Suprapubic skin (tissue), 4 donors: ENCODE results near the gene CCDC13. TPM values are rescaled to one million over a fixed set of nuclear protein-coding genes. Genes with fewer than 3 reads are reported as not detected.

ENCODE experiments used
- DNase-seq, 2 donors: peaks; one replicate each; pipeline ENCODE4 v3.0.0-alpha.2; 2019; ENCODE audit warnings: low spot score in 2 of 2
- H3K27ac ChIP-seq: fragments of 200-600 bp; sonication (generic); one replicate; pipeline ENCODE4 v1.5.1; 2019
- H3K27me3 ChIP-seq: fragments of 200-600 bp; sonication (generic); one replicate; pipeline ENCODE4 v1.5.1; 2019
- H3K36me3 ChIP-seq: fragments of 200-600 bp; sonication (generic); one replicate; pipeline ENCODE4 v1.5.1; 2019
- H3K4me1 ChIP-seq: fragments of 200-600 bp; sonication (generic); one replicate; pipeline ENCODE4 v1.5.1; 2019
- H3K4me3 ChIP-seq: fragments of 200-600 bp; sonication (generic); one replicate; pipeline ENCODE4 v1.5.1; 2019; ENCODE audit warnings: mild to moderate bottlenecking
- H3K9me3 ChIP-seq: fragments of 200-600 bp; sonication (generic); one replicate; pipeline ENCODE4 v1.5.1; 2019
- CTCF ChIP-seq, 2 donors: fragments of 200-600 bp in 1 of 2; fragments of 450-650 bp in 1 of 2; sonication (generic) in 1 of 2; IDR thresholded peaks; one replicate each; pipeline ENCODE4 v1.5.1; 2016 to 2019; ENCODE audit warnings: antibody characterized with exemption in 2 of 2, mild to moderate bottlenecking in 1 of 2, moderate library complexity in 1 of 2
- EP300 ChIP-seq: sonication (generic); formaldehyde crosslinking; IDR thresholded peaks from one replicate; pipeline ENCODE4 v1.6.1; 2017; ENCODE audit warnings: antibody characterized with exemption
- POLR2A ChIP-seq, 2 donors: fragments of 450-650 bp; IDR thresholded peaks; one replicate each; pipeline ENCODE4 v1.6.1; 2017; ENCODE audit warnings: antibody characterized with exemption in 2 of 2, mild to moderate bottlenecking in 2 of 2, moderate library complexity in 2 of 2
- POLR2AphosphoS5 ChIP-seq, 3 donors: sonication (generic); formaldehyde crosslinking; IDR thresholded peaks; one replicate each; pipeline ENCODE4 v1.6.1; 2017; ENCODE audit warnings: antibody characterized with exemption in 3 of 3
- WGBS: methylation state at CpG from one replicate; pipeline ENCODE4 v1.1.5; 2018; 5-methylcytosine and 5-hydroxymethylcytosine counted together
- total RNA-seq, 4 donors: library from RNA; depleted of rRNA; stranded (reverse); fragments of >200 nt; gene quantifications; one replicate each; pipeline ENCODE4 v1.1.0, GENCODE V29; 2016

The CCDC13 gene
- total RNA-seq, 4 donors from 2014 or later = 0.89 TPM; not detected in 3

- Histone ChIP-seq H3K9me3 (no peaks in the 10 kb centered on the region), H3K4me1 (peaks cover 2% of the 10 kb centered on the region), H3K27ac (no peak overlapping the region), H3K36me3 (no peaks in the 10 kb centered on the region), H3K27me3 (no peaks in the 10 kb centered on the region), H3K4me3 (no peak overlapping the region)
- over 99% methylated on average over 9 of the region's 9 CpGs for WGBS
- DNase-seq = peak in 1 of 2 donors; percentile 7
- TF ChIP-seq EP300 = no peak
- no peak for TF ChIP-seq POLR2A (IDR thresholded peaks at IDR 0.05)
- no peak for TF ChIP-seq POLR2AphosphoS5 (IDR thresholded peaks at IDR 0.05)
- no peak for TF ChIP-seq CTCF (IDR thresholded peaks at IDR 0.05)
Measured at GRCh38 chr3:42752441-42752840, 20.6 kb downstream of the CCDC13 start.

GRCh38 chr3:42751609-42752008 is 21.4 kb downstream of the CCDC13 start:
- Histone ChIP-seq H3K36me3 (no peaks in the 10 kb centered on the region), H3K27me3 (no peaks in the 10 kb centered on the region), H3K4me3 (no peak overlapping the region), H3K4me1 (peaks cover 11% of the 10 kb centered on the region), H3K9me3 (no peaks in the 10 kb centered on the region), H3K27ac (no peak overlapping the region)
- peak in 1 of 2 donors; percentile 76 for DNase-seq
- 46% methylated on average over 8 of the region's 9 CpGs for WGBS
- TF ChIP-seq POLR2A (IDR thresholded peaks at IDR 0.05) = no peak
- TF ChIP-seq EP300 = no peak
- no peak for TF ChIP-seq CTCF (IDR thresholded peaks at IDR 0.05)
- TF ChIP-seq POLR2AphosphoS5 (IDR thresholded peaks at IDR 0.05) = no peak

- Histone ChIP-seq H3K27me3 (no peaks in the 10 kb centered on the region), H3K4me3 (no peak overlapping the region), H3K9me3 (no peaks in the 10 kb centered on the region), H3K27ac (no peak overlapping the region), H3K4me1 (peaks cover 15% of the 10 kb centered on the region), H3K36me3 (no peaks in the 10 kb centered on the region)
- TF ChIP-seq POLR2AphosphoS5 (IDR thresholded peaks at IDR 0.05) (no peak), CTCF (IDR thresholded peaks at IDR 0.05) (no peak), EP300 (no peak), POLR2A (IDR thresholded peaks at IDR 0.05) (no peak)
- DNase-seq = peak in 1 of 2 donors; percentile 54
- 98% methylated on average over 7 of the region's 7 CpGs for whole genome bisulfite sequencing
Measured at GRCh38 chr3:42750834-42751233, 22.2 kb downstream of the CCDC13 start.

- Histone ChIP-seq H3K27me3 (no peaks in the 10 kb centered on the region), H3K4me1 (peaks cover 26% of the 10 kb centered on the region), H3K27ac (no peak overlapping the region), H3K9me3 (no peaks in the 10 kb centered on the region), H3K4me3 (no peak overlapping the region), H3K36me3 (no peaks in the 10 kb centered on the region)
- peak in 1 of 2 donors; percentile 68 for DNase-seq
- TF ChIP-seq CTCF (IDR thresholded peaks at IDR 0.05) (peak in 1 of 2 donors; percentile 50), POLR2AphosphoS5 (IDR thresholded peaks at IDR 0.05) (no peak)
- WGBS = 50% methylated on average over 10 of the region's 10 CpGs
Measured at GRCh38 chr3:42749753-42750231, 23.3 kb downstream of the CCDC13 start.

- no peak overlapping the region for H3K4me3 ChIP-seq
- no peaks in the 10 kb centered on the region for H3K27me3 ChIP-seq
- no peaks in the 10 kb centered on the region for H3K36me3 ChIP-seq
- TF ChIP-seq POLR2AphosphoS5 (IDR thresholded peaks at IDR 0.05) (no peak), CTCF (IDR thresholded peaks at IDR 0.05) (no peak), EP300 (no peak), POLR2A (IDR thresholded peaks at IDR 0.05) (no peak)
- H3K27ac ChIP-seq = no peak overlapping the region
- no peaks in the 10 kb centered on the region for H3K9me3 ChIP-seq
- H3K4me1 ChIP-seq = peaks cover 26% of the 10 kb centered on the region
- DNase-seq = peak in 1 of 2 donors; percentile 72
- 86% methylated on average over 10 of the region's 10 CpGs for WGBS
Measured at GRCh38 chr3:42749025-42749752, 23.9 kb downstream of the CCDC13 start.
